Stimulated activated CD4-positive, alpha-beta T cell treated with anti-CD3 and anti-CD28 coated beads, Interleukin-4, amount 100 ng/mL, for 4 hours (primary cell): Measurements from ENCODE around the gene LHFPL3.
A peak's percentile ranks its signal among the peaks of the same experiment; 100 is the strongest.

ENCODE experiments used
- DNase-seq, 2 experiments: peaks; one replicate each; pipeline ENCODE4 v3.0.0-alpha.2; 2020

The LHFPL3 gene

GRCh38 chr7:104943502-104944343 lies 615.3 kb downstream of the LHFPL3 start:
- DNase-seq = peak in 1 of 2 experiments; percentile 48

- no peak for DNase-seq
These were observed 617.2 kb downstream of the LHFPL3 start for GRCh38 chr7:104945599-104945956.

DNA sequence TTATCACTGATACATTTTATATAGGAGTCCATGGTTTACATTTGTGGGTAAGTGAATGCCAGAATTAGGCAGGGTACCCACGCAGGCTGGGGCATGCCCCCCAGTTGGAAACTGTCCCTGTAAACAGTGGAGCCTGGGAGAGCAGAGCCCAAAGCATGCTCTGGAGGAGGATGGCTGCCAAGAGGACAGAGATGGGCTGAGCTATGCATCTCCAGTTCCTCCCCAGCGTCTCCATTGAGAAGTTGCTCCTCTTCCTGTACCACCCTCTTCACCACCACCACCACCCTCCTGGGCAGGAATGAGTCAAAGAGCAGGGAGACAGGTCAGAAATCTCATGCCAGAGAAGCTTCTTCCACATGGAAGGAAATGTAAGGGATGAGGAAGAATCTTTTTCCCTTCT lies 617.9 kb downstream of the LHFPL3 start:
- DNase-seq = no peak

DNA sequence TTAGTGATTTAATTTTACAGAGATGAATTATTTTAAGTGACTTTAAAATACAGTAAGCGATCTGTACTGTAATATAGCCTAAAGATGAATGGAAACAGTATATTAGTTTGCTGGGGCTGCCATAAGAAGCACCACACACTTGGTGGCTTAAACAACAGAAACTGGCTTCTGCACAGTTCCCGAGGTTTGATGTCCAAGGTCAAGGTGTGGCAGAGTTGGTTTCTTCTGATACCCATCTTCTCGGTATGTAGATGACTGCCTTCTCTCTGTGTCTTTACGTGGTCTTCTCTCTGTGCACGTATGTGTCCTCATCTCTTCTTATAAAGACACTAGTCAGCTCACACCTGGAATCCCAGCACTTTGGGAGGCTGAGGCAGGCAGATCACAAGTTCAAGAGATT lies 621.6 kb downstream of the LHFPL3 start:
- DNase-seq = no peak

DNA sequence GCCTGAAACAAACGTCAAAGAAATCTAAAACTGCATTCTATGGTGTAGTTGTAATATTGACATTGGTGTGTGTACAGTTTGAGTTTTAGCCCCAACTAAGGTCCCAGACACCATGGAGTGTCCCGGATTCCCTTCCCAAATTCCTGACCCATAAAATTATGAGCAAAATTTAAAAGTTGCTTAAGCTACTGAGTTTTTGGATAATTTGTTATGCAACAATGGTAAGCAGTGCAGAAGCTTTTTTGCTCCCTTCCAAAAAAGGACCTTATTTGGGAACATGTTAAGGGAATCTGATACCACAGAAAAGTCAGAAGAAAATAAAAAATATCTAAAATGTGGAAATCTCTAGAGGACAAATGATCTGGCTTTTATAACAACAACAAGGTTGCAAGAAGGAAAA lies 622.4 kb downstream of the LHFPL3 start:
- no peak for DNase-seq

- no peak for DNase-seq
These were observed 623.1 kb downstream of the LHFPL3 start for GRCh38 chr7:104951546-104951945.

DNA sequence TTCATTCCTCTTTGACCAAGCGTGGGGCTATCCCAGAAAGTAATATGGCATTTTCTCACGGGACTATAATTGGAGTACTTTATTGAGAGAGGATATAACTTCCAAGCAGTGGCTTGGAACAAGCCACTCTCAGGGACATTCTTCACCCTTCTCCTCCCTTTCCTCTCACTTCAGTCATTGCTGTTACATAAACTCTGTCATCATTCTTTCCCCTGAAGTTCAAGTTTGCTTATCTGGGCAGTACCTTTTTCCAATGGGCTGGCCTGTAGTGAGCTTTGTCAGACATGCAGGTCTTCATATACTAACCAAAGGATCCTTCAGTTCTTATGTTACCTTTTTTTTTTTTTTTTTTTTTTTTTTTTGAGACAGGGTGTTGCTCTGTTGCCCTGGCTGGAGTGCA lies 626.9 kb downstream of the LHFPL3 start:
- DNase-seq = no peak
